HG03469 (cell line): ENCODE results near the gene SLCO3A1.

Experiments used
- ATAC-seq: cut with Tn5 transposase; IDR thresholded peaks from one replicate; pipeline ENCODE4 v1.9.1; 2021; ENCODE audit warnings: mild to moderate bottlenecking, moderate library complexity, moderate number of reproducible peaks; ENCODE audit not compliant: unreplicated experiment

Gene SLCO3A1

GRCh38 chr15:91853511-91853947, at the start of gene SLCO3A1:
Gene SLCO3A1, plus strand, starts transcription at chr15:91853708.
- no peak for ATAC-seq

GRCh38 chr15:91807122-91807521, 46.4 kb upstream of the SLCO3A1 start:
- no peak for ATAC-seq

GRCh38 chr15:91813924-91814323, 39.6 kb upstream of the SLCO3A1 start:
- no peak for ATAC-seq

- no peak for ATAC-seq
Observed at GRCh38 chr15:91816942-91817341, 36.6 kb upstream of the SLCO3A1 start.

- no peak for ATAC-seq
Observed at GRCh38 chr15:91821458-91821857, 32.0 kb upstream of the SLCO3A1 start.

- ATAC-seq, result no peak
Observed at GRCh38 chr15:91824256-91824655, 29.3 kb upstream of the SLCO3A1 start.

DNA sequence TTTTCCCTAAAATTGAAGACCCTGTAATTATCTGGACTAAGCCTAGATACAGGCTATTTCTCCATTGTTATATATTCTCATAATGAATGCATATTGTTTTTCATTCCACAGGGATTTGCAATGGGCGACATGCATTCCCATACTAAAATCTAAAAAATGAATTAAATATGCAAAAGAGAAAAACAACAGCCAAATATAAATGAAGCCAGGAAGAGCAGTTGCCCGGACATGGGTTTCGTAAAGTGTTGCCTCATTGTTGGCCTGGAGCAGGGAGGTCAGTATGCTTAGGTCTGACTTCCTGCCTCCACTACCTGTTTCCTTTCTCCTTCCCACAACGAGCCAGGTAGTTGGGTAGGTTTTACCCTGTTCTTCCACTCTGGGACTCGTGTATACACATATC, 27.1 kb upstream of the SLCO3A1 start:
- ATAC-seq, result no peak

DNA sequence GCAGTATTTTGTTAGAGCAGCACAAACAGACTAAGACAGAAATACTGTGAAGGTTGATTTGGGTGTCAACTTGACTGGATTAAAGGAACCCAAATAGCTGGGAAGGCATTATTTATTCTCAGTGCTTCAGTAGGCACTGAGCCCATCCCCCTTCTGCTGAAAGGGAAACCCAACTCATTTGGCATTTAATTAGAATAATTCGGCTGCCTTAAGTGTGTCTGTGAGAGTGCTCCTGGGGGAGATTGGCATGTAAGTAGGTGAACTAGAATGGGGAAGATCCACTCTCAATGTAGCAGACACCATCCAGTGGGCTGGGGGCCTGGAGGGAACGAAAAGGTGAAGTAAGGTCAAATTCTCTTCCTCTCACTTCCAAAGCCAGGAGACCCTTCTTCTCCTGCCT, 20.5 kb upstream of the SLCO3A1 start:
- no peak for ATAC-seq

- ATAC-seq, result no peak
Observed at GRCh38 chr15:91839867-91840266, 13.6 kb upstream of the SLCO3A1 start.

- ATAC-seq, result no peak
Observed at GRCh38 chr15:91841861-91842260, 11.6 kb upstream of the SLCO3A1 start.

- no peak for ATAC-seq
Observed at GRCh38 chr15:91844341-91844740, 9.2 kb upstream of the SLCO3A1 start.

DNA sequence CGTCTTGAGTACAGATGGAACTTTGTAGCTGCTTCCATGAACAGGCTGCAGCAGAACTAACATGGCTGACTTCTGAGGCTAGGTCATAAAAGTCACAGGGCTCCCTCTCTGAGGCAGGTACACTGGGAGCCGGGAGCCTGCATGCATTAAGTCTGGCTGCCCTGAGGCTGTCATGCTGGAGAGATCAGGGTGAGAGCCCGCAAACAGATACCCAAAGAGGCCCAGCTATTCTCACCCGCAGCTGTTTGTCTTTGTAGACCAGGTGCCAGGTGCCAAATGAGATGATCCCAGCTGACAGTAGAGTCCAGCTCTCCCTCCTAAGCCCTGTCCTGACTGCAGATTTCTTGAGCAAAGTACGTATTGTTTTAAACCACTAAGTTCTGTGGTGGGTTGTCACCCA, 8.6 kb upstream of the SLCO3A1 start:
- no peak for ATAC-seq

- no peak for ATAC-seq
Observed at GRCh38 chr15:91845720-91846119, 7.8 kb upstream of the SLCO3A1 start.

GRCh38 chr15:91849180-91849579, 4.3 kb upstream of the SLCO3A1 start:
- ATAC-seq, result no peak

DNA sequence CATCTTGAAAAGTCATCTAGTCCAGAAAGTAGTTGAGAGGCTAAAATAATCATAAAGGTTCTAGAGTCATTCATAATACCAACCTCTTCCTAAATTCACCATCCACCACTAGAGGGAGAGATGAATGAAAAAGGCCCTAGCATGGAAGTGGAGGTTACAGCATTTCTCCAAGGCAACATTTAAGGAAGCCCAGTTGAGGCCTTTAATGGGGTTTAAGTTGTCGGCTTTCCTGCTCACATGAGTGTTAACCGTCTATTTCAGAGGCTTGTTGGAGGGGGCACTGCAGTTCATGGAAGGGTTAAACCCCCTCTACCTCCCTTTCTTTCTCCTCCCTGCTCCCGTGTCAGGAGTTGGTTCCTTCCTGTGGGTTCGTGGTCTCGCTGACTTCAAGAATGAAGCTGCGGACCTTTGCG, 3.8 kb upstream of the SLCO3A1 start:
- ATAC-seq, result no peak

- peak; percentile 24 for ATAC-seq
Observed at GRCh38 chr15:91852741-91853510, 582 bp upstream of the SLCO3A1 start.

DNA sequence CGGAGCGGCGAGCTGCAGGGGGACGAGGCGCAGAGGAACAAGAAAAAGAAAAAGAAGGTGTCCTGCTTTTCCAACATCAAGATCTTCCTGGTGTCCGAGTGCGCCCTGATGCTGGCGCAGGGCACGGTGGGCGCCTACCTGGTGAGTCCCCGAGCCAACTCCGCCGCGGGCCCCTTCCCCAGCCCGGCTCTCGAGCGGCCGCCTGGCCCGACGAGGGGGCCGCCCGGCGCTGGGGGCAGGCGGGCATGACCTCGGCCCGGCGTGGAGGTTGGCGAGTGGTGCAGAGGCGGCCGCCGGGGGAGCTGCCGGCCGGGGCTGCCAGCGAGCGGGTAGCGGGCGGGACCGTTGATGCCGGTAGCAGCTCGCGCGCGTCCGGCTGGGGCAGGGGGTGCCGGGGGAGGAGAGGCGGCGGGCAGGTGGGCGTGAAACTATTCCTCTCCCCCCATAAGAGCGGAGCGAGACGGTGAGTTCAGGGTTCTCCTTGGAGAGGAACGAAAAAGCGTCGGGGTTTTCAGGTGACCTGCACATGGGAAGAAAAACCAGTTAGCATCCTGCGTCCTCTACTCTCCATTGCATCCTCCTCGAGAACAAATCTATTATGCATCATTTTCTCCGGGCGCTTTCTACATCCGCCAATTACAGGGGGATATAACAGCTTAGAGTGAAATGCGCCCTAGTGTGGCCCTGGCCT, 585 bp downstream of the SLCO3A1 start:
- ATAC-seq, result no peak

DNA sequence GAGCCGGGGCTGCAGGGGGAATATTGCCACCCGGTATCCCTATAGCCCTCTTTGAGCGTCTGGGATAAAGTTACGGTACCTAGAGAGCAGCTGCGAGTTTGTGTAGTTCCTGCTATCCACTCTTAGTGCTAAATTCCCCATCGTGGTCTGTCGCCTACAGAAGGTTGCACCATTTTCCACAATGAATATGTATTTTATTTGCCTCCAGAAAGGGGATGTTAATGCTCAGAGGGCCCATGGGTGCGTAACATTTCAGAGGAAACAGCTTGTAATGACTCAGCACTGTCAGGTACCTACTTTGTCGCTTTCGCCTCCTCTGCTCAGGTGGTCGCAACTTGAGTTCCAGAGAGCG, 1.1 kb downstream of the SLCO3A1 start:
- no peak for ATAC-seq

- no peak for ATAC-seq
Observed at GRCh38 chr15:91855241-91855640, 1.7 kb downstream of the SLCO3A1 start.

DNA sequence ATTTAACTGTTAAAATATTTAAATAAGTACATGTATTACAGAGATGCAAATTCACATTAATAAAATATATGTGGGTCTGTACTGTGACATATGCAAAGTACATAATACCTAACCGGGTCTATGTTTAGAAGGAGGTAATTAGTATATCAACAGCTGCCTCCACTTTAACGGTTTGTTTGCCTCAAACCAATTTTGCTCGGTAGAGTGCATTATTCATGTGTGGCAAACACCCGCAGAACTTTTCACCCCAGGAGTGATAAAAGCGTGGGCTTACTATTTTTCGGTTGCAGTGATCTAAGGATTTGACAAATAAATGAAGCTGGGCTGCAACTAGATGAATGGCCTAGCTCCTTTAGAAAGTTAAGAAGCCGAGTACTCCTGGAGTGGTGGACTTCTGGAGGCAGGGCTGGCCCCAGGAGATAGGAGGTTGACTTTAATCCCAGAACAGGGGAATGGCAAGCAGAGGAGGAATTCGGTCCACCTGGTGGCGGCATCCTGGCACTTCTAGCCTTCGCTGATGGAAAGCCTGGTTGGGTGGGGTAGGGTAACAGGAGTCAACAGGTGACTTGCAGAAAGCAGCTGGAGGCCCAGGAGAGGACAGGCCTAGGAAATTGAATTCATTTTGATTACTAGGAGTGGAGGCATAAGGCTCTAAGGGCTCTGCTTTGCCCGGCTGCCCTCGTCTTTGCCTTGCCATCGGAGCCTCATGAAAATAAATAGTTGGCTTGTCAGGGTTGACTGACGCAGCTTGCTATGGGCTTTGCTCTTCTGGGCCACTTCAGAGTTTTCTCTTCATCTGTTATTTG, 2.4 kb downstream of the SLCO3A1 start:
- peak; percentile 29 for ATAC-seq

- ATAC-seq, result no peak
Observed at GRCh38 chr15:91857224-91857585, 3.7 kb downstream of the SLCO3A1 start.

- peak; percentile 58 for ATAC-seq
Observed at GRCh38 chr15:91857772-91858171, 4.3 kb downstream of the SLCO3A1 start.
